HepG2 (cell line): ENCODE results near the gene CMPK1.

Experiments used
- BHLHE40 ChIP-seq: IDR thresholded peaks from 2 replicates; pipeline ENCODE4 v1.6.1; 2011; ENCODE audit warnings: low read length, improper control_type of control experiment
- NR2C2 ChIP-seq: sonication (generic); formaldehyde crosslinking; IDR thresholded peaks from 2 replicates; pipeline ENCODE4 v1.4.0; 2020; ENCODE audit warnings: missing genetic modification reagents, mild to moderate bottlenecking, moderate library complexity, borderline replicate concordance
- ZNF143 ChIP-seq: sonication (generic); formaldehyde crosslinking; IDR thresholded peaks from 2 replicates; pipeline ENCODE4 v1.4.0; 2020; ENCODE audit warnings: missing genetic modification reagents
- ZNF263 ChIP-seq: sonication (generic); formaldehyde crosslinking; IDR thresholded peaks from 2 replicates; pipeline ENCODE4 v1.4.0; 2020; ENCODE audit warnings: missing genetic modification reagents
- TF ChIP-seq, protein P1 (sequence below): sonication (generic); formaldehyde crosslinking; IDR thresholded peaks from 2 replicates; pipeline ENCODE4 v1.5.0; 2020; ENCODE audit warnings: mild to moderate bottlenecking, missing genetic modification reagents, moderate library complexity
- TF ChIP-seq, protein P2 (sequence below): sonication (generic); formaldehyde crosslinking; IDR thresholded peaks from 2 replicates; pipeline ENCODE4 v1.9.0; 2022; ENCODE audit warnings: missing genetic modification reagents, mild to moderate bottlenecking, borderline replicate concordance

DNA sequence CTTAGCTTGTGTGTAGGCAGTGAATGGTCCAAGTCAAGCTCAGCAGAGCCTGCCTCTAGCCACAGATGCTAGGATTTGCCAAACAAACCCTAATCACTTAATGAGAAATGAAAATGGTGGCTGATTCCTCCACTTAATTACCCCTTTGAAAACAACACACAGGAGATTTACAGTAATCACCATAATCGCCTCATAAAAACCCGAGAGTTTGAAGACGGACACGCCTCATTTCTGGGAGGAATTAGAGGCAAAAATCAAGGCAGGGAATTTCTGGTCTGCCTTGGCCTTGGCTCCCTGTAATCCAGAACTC, 66.2 kb downstream of the CMPK1 start:
- no peak for TF ChIP-seq ZNF143 (CRISPR knock-in tag)
- TF ChIP-seq, protein P1, sequence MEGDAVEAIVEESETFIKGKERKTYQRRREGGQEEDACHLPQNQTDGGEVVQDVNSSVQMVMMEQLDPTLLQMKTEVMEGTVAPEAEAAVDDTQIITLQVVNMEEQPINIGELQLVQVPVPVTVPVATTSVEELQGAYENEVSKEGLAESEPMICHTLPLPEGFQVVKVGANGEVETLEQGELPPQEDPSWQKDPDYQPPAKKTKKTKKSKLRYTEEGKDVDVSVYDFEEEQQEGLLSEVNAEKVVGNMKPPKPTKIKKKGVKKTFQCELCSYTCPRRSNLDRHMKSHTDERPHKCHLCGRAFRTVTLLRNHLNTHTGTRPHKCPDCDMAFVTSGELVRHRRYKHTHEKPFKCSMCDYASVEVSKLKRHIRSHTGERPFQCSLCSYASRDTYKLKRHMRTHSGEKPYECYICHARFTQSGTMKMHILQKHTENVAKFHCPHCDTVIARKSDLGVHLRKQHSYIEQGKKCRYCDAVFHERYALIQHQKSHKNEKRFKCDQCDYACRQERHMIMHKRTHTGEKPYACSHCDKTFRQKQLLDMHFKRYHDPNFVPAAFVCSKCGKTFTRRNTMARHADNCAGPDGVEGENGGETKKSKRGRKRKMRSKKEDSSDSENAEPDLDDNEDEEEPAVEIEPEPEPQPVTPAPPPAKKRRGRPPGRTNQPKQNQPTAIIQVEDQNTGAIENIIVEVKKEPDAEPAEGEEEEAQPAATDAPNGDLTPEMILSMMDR (CRISPR knock-in tag), result no peak
- TF ChIP-seq, protein P2, sequence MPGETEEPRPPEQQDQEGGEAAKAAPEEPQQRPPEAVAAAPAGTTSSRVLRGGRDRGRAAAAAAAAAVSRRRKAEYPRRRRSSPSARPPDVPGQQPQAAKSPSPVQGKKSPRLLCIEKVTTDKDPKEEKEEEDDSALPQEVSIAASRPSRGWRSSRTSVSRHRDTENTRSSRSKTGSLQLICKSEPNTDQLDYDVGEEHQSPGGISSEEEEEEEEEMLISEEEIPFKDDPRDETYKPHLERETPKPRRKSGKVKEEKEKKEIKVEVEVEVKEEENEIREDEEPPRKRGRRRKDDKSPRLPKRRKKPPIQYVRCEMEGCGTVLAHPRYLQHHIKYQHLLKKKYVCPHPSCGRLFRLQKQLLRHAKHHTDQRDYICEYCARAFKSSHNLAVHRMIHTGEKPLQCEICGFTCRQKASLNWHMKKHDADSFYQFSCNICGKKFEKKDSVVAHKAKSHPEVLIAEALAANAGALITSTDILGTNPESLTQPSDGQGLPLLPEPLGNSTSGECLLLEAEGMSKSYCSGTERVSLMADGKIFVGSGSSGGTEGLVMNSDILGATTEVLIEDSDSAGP (CRISPR knock-in tag), result no peak
- no peak for TF ChIP-seq BHLHE40
- no peak for TF ChIP-seq NR2C2
- no peak for TF ChIP-seq ZNF263 (CRISPR knock-in tag)
